Measurements from ENCODE around the gene KYNU. TPM values are rescaled to one million over a fixed set of nuclear protein-coding genes. Genes with fewer than 3 reads are reported as not detected.

KYNU gene
- total and polyA plus RNA-seq, 8 donors, result 0.12 to 2.6 (median 0.53) TPM

DNA sequence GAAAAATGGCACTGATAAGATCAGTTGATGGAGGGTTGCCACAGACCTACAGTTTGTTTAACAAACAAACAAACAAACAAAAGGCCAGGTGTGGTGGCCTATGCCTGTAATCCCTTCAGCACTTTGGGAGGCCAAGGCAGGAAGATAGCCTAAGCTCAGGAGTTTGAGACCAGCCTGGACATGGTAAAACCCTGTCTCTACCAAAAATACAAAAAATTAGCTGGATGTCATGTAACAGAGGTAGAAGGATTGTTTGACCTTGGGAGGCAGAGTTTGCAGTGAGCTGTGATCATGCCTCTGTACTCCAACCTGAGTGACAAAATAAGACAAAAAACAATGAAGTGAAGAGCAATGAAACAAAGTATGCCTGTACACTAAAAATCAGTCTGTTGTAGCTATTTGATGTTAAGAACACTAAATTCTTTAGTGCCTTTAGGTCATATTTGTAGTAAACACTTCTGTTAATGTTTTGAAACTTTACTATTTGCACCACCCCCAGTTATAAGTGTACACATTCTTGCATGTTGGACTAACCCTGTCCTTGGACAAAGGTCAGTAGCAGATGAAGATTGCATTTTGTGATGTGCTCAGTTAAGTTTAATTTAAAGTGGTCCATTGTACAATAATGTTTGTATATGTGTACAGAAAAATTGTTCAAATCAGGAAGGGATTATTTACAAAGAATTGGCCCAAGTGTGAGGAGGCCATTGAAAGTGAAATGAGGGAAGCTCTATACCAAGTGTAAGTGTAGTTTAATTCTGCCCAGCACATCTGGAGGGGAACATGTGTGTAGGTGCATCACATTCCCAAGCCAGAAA lies 73.9 kb downstream of the KYNU start:
- intact Hi-C loops (cut with DNase I), result no loop called here
- H3K4me1 ChIP-seq, result no peaks in the 10 kb centered on the region
- TF ChIP-seq, protein P1, sequence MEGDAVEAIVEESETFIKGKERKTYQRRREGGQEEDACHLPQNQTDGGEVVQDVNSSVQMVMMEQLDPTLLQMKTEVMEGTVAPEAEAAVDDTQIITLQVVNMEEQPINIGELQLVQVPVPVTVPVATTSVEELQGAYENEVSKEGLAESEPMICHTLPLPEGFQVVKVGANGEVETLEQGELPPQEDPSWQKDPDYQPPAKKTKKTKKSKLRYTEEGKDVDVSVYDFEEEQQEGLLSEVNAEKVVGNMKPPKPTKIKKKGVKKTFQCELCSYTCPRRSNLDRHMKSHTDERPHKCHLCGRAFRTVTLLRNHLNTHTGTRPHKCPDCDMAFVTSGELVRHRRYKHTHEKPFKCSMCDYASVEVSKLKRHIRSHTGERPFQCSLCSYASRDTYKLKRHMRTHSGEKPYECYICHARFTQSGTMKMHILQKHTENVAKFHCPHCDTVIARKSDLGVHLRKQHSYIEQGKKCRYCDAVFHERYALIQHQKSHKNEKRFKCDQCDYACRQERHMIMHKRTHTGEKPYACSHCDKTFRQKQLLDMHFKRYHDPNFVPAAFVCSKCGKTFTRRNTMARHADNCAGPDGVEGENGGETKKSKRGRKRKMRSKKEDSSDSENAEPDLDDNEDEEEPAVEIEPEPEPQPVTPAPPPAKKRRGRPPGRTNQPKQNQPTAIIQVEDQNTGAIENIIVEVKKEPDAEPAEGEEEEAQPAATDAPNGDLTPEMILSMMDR (IDR thresholded peaks at IDR 0.05), result no peak
- H3K27ac ChIP-seq, result no peak overlapping the region
- H3K9me3 ChIP-seq, result no peaks in the 10 kb centered on the region
- no peak for ATAC-seq
- FAIRE-seq, result no peak
- no peak for DNase-seq
- no peaks in the 10 kb centered on the region for H3K27me3 ChIP-seq
- H3K4me3 ChIP-seq, result no peak overlapping the region
- H3K36me3 ChIP-seq, result no peaks in the 10 kb centered on the region

DNA sequence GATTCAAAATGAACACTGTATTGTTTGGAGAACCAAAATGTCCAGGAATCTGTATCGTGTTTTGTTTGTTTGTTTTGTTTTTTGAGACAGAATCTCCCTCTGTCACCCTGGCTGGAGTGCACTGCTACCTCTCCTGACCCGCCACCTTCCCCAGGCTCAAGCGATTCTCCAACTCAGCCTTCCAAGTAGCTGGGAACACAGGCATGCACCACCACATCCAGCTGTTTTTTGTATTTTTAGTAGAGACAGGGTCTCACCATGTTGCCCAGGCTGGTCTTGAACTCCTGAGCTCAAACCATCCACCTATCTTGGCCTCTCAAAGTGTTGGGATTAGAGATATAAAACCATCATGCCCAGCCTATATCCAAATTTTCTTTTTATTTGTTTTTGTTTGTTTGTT lies 74.6 kb downstream of the KYNU start:
- Histone ChIP-seq H3K36me3 (no peaks in the 10 kb centered on the region), H3K9me3 (no peaks in the 10 kb centered on the region), H3K4me1 (no peaks in the 10 kb centered on the region), H3K27me3 (no peaks in the 10 kb centered on the region), H3K4me3 (no peak overlapping the region), H3K27ac (no peak overlapping the region)
- intact Hi-C loops (cut with DNase I), result no loop called here
- FAIRE-seq (no peak), DNase-seq (no peak), ATAC-seq (no peak)
- WGBS, 2 donors, result 72 to 77% methylated on average over 3 of the region's 3 CpGs
- TF ChIP-seq, protein P1 (IDR thresholded peaks at IDR 0.05), result no peak

DNA sequence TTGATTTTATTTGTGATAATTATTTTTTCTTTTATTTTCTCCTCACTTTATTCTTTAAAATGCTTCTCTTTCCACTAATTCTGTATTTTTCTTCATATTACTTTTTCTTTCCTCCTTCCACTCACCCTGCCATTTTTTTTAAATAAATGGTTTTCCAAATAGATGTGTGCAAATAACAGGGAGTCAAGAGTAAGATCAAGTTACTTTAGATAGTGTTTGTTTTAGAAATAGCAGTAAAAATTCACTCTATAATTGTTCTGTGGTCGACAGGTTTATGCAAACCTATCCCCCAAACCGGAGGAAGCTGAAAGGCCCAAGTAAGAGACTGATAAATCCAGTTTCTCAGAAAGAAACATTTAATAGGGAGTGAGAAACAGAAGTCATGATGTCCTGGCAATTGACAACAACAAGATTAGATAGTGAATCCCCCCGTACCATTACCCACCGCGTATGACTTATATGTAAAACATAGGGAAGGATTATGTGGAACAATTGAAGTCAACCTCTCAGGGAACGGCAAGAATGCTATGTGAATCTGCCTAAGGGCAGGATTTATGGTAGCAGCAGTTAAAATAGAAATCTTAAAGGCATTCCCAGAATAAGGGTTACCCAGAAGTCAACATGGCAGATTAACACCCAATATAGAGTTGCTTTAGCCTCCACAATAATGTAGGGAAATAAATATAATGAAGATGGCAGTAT lies 75.5 kb downstream of the KYNU start:
- H3K4me1 ChIP-seq, result no peaks in the 10 kb centered on the region
- ATAC-seq, result no peak
- TF ChIP-seq, protein P1 (IDR thresholded peaks at IDR 0.05), result no peak
- intact Hi-C loops (cut with DNase I), result no loop called here
- FAIRE-seq, result no peak
- no peak overlapping the region for H3K27ac ChIP-seq
- no peaks in the 10 kb centered on the region for H3K36me3 ChIP-seq
- H3K9me3 ChIP-seq, result no peaks in the 10 kb centered on the region
- no peak overlapping the region for H3K4me3 ChIP-seq
- 40 to 46% methylated on average over 6 of the region's 6 CpGs for WGBS, 2 donors
- no peak for DNase-seq
- H3K27me3 ChIP-seq, result no peaks in the 10 kb centered on the region

DNA sequence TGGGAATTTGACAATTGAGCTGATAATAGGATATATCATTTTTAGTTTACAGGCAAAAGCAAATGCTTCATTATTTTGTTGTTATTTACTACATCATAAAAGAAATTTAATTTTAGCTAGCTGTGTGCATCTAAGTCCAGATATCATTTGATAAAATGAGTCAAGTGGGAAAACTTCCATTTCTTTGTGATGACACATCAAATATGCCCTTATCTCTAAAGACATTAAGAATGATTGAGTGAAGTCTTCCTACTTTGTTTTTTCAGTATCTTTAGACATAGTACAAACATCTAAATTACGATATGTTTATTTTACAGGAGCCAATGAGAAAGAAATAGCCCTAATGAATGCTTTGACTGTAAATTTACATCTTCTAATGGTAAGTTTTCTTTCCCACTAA lies 77.0 kb downstream of the KYNU start:
- FAIRE-seq (no peak), ATAC-seq (no peak)
- no peaks in the 10 kb centered on the region for H3K9me3 ChIP-seq

More for the DNA sequence above, 77.0 kb downstream of the KYNU start:
- intact Hi-C loops (cut with DNase I), result no loop called here
- WGBS, 2 donors, result 49 to 56% methylated on average over 1 of the region's 1 CpG
- TF ChIP-seq, protein P1 (IDR thresholded peaks at IDR 0.05), result no peak
- Histone ChIP-seq H3K36me3 (no peaks in the 10 kb centered on the region), H3K27me3 (no peaks in the 10 kb centered on the region), H3K4me1 (no peaks in the 10 kb centered on the region), H3K4me3 (no peak overlapping the region), H3K27ac (no peak overlapping the region)
- no peak for DNase-seq
